ENCODE measurements around the gene ACTR3.

GRCh38 chr2:113977060-113977659, 87.3 kb downstream of the ACTR3 start:
- no peak for TF ChIP-seq CTCF (IDR thresholded peaks at IDR 0.05)
- no peak for TF ChIP-seq POLR2A (IDR thresholded peaks at IDR 0.05; ENCODE audit: low read depth)
- TF ChIP-seq POLR2AphosphoS5 (IDR thresholded peaks at IDR 0.05) = no peak
- no peak for TF ChIP-seq EP300 (IDR thresholded peaks at IDR 0.05)
